Astrocyte (in vitro differentiated cells and primary cell): ENCODE measurements around the gene CNKSR1.

Experiments used
- EZH2 ChIP-seq: IDR thresholded peaks from 2 replicates; pipeline ENCODE4 v1.6.1; 2012; ENCODE audit warnings: mild to moderate bottlenecking, low read length, inconsistent platforms; ENCODE audit not compliant: insufficient read depth
- TF ChIP-seq, protein P1 (sequence below): IDR thresholded peaks from 2 replicates; pipeline ENCODE4 v1.5.1; 2011; ENCODE audit warnings: low read depth, mild to moderate bottlenecking, inconsistent platforms, low read length, moderate library complexity; ENCODE audit not compliant: insufficient read depth

GRCh38 chr1:26187882-26188281 is 10.6 kb downstream of the CNKSR1 start:
- TF ChIP-seq EZH2: no peak
- TF ChIP-seq, protein P1, sequence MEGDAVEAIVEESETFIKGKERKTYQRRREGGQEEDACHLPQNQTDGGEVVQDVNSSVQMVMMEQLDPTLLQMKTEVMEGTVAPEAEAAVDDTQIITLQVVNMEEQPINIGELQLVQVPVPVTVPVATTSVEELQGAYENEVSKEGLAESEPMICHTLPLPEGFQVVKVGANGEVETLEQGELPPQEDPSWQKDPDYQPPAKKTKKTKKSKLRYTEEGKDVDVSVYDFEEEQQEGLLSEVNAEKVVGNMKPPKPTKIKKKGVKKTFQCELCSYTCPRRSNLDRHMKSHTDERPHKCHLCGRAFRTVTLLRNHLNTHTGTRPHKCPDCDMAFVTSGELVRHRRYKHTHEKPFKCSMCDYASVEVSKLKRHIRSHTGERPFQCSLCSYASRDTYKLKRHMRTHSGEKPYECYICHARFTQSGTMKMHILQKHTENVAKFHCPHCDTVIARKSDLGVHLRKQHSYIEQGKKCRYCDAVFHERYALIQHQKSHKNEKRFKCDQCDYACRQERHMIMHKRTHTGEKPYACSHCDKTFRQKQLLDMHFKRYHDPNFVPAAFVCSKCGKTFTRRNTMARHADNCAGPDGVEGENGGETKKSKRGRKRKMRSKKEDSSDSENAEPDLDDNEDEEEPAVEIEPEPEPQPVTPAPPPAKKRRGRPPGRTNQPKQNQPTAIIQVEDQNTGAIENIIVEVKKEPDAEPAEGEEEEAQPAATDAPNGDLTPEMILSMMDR: no peak
